HUES48 (cell line): Measurements from ENCODE around the gene ABLIM2.
A peak's percentile ranks its signal among the peaks of the same experiment; 100 is the strongest.
"Not testable (repeated sequence)": the region's sequence is repeated elsewhere in the genome, so short reads cannot be mapped to it uniquely, and the experiment has no call there.

Experiments used
- H3K27ac ChIP-seq: one replicate; pipeline ENCODE4 v1.7.0; 2013; ENCODE audit warnings: low read depth, low read length, inconsistent platforms
- H3K27me3 ChIP-seq: 2 replicates; pipeline ENCODE4 v1.6.1; 2013; ENCODE audit warnings: mild to moderate bottlenecking, low read length; ENCODE audit not compliant: control insufficient read depth, insufficient read depth
- H3K36me3 ChIP-seq: 2 replicates; pipeline ENCODE4 v1.6.1; 2013; ENCODE audit warnings: low read length; ENCODE audit not compliant: control insufficient read depth, insufficient read depth
- H3K4me1 ChIP-seq: 2 replicates; pipeline ENCODE4 v1.6.1; 2013; ENCODE audit warnings: mild to moderate bottlenecking, low read length; ENCODE audit not compliant: control insufficient read depth, insufficient read depth
- H3K4me3 ChIP-seq: 2 replicates; pipeline ENCODE4 v1.5.1; 2013; ENCODE audit warnings: mild to moderate bottlenecking, low read depth, low read length
- H3K9ac ChIP-seq: 2 replicates; pipeline ENCODE4 v1.6.1; 2013; ENCODE audit warnings: mild to moderate bottlenecking, low read depth, low read length, moderate library complexity
- H3K9me3 ChIP-seq: 2 replicates; pipeline ENCODE4 v1.6.1; 2013; ENCODE audit warnings: low read length; ENCODE audit not compliant: control insufficient read depth, insufficient read depth

The ABLIM2 gene

DNA sequence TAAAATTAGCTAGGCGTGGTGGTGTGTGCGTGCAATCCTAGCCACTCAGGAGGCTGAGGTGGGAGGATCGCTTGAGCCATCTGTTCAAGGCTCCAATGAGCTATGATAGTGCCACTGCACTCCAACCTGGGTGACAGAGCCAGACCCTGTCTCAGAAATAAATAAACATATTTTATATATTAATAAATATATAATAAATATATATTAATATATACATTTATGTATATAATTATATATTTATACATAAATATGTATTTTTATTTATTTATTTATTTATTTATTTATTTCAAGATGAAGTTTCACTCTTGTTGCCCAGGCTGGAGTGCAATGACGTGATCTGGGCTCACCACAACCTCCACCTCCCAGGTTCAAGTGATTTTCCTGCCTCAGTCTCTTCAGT, 214.9 kb downstream of the ABLIM2 start:
- H3K9me3 ChIP-seq, H3K27ac ChIP-seq, H3K27me3 ChIP-seq, H3K4me3 ChIP-seq, H3K9ac ChIP-seq, H3K36me3 ChIP-seq: not testable (repeated sequence)
- peaks cover 13% of the 10 kb centered on the region for H3K4me1 ChIP-seq

DNA sequence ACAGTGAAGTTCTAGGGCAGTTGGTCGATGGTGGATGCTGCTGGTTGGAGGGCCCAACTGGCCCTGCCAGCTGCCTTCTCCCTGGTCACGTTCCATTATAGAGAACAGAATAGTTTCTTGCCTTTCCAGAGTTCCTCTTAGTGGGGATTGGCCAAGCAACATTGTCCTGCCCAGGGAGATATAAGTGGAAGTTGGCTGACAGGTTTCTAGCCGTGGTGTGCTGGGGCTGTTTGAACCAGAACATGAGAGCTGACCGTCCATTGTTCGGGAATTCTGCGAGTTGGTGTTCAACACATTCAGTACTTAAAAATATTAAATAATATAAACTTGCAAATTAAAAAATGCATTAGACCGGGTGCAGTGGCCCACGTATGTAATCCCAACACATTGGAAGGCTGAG, 215.4 kb downstream of the ABLIM2 start:
- H3K9me3 ChIP-seq = no peaks in the 10 kb centered on the region
- no peak overlapping the region for H3K9ac ChIP-seq
- peaks cover 6% of the 10 kb centered on the region; the same call in 1 of the 2 replicates for H3K27me3 ChIP-seq
- H3K4me1 ChIP-seq = peaks cover 16% of the 10 kb centered on the region
- H3K36me3 ChIP-seq = no peaks in the 10 kb centered on the region
- H3K4me3 ChIP-seq = no peak overlapping the region
- no peak overlapping the region for H3K27ac ChIP-seq

DNA sequence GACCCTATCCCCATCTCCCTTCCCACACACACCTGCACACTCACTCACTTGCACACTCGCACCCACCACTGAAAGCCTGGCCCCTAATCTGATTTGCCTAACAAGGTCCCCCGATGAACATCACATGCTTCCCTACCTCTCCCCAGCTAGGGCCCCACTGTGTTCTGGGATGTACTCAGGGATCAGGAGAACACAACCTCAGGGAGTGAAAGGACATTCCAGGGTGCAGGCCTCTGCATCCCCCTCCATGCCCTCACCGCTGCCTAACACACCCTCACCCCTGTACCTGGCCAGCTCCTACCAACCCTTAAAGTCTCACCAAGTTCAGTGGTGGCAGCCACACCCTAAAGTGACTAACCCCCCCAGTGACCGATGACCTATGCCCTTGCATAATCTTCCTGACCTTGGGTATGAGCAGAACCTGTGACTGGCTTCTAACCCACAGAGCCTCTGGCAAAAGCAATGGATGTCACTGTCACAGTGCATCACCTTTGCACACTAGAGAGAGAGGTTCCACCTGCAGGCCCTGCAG, 216.6 kb downstream of the ABLIM2 start:
- peaks cover 10% of the 10 kb centered on the region; the same call in 1 of the 2 replicates for H3K27me3 ChIP-seq
- H3K9me3 ChIP-seq = no peaks in the 10 kb centered on the region
- H3K4me3 ChIP-seq = no peak overlapping the region
- H3K4me1 ChIP-seq = peaks cover 19% of the 10 kb centered on the region
- no peaks in the 10 kb centered on the region for H3K36me3 ChIP-seq
- no peak overlapping the region for H3K9ac ChIP-seq
- no peak overlapping the region for H3K27ac ChIP-seq

DNA sequence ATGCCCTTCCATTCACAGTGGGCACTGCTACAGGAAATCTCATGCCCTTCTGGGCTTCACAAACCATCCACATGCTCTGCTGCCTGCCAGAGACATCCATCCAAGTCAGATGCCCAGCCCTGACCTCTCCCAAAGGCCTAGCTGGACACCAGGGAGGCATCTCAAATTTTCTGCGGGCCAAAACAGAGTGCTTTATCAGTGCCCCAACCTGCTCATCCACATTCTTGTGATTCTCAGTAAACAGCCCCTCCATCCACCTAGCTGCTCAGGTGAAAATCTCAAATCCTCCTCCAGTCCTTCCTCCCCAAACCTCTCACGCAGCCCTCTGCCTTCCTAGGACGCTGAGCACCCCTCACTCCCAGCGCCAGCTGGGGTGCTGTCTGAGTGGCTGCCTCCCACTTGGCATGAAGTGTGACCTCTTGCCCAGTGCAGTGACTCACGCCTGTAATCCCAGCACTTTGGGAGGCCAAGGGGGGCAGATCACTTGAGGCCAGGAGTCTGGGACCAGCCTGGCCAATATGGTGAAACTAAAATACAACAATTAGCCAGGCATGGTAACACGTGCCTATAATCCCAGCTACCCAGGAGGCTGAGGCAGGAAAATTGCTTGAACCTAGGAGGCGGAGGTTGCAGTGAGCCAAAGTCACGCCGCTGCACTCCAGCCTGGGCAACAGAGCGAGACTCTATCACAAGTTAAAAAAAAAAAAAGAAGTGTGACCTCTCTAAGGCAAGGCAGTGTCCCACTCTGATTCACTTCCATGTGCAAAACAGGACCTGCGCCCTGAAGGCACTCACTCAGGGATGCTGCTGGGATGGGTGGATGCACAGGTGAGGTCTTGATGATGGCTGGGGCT, 217.3 kb downstream of the ABLIM2 start:
- no peak overlapping the region for H3K4me3 ChIP-seq
- no peaks in the 10 kb centered on the region for H3K36me3 ChIP-seq
- peaks cover 10% of the 10 kb centered on the region; the same call in 1 of the 2 replicates for H3K27me3 ChIP-seq
- no peaks in the 10 kb centered on the region for H3K9me3 ChIP-seq
- peak overlapping the region; percentile 66 for H3K27ac ChIP-seq
- H3K4me1 ChIP-seq = peaks cover 19% of the 10 kb centered on the region
- H3K9ac ChIP-seq = no peak overlapping the region

DNA sequence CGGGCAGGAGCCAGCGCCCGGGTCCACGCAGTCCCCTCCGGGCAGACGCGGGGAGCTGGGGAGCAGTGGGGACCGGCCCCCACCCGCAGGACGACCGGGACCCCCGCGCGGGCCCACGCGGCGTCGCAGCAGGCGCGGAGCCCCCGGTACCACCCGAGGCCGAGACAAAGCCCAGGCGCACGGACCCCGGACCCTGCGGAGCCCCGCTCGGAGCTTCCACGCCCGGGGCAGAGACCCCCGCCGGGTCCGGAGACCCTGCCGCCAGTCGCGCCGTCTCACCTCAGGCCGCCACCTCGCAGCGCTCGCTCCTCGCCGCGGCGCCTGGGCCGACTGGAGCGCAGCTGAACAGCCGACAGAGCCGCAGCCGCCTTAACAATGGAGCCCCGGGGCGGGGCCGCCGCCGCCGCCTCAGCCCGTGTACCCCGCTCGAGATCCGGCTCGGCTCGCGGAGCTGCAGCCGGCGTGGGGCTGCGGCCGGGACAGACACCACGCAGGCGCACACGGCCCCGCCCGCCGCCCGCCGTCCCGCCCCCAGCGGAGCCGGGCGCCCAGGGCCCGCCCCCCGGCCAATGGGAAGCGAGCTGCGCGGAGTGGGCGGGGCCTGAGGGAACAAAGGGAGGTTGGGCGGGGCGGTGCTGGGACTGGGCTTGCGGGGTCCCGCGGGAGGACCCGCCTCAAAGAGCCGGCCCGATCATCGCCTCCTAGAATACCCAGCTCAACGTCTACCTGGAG, 219.1 kb downstream of the ABLIM2 start, which contains the start of gene AFAP1:
Gene AFAP1, minus strand, starts transcription at position 485 of the 732 bp plus-strand sequence. CDS start 67,783 bp downstream, outside the sequence.
- Histone ChIP-seq H3K4me3 (peak within 1 kb of the TSS; percentile 75), H3K27ac (peak within 1 kb of the TSS; percentile 54), H3K9ac (peak within 1 kb of the TSS; percentile 42; the same call in 1 of the 2 replicates), H3K27me3 (peaks cover 10% of the 10 kb centered on the region; the same call in 1 of the 2 replicates), H3K36me3 (no peaks in the 10 kb centered on the region), H3K4me1 (peaks cover 25% of the 10 kb centered on the region), H3K9me3 (no peaks in the 10 kb centered on the region)

DNA sequence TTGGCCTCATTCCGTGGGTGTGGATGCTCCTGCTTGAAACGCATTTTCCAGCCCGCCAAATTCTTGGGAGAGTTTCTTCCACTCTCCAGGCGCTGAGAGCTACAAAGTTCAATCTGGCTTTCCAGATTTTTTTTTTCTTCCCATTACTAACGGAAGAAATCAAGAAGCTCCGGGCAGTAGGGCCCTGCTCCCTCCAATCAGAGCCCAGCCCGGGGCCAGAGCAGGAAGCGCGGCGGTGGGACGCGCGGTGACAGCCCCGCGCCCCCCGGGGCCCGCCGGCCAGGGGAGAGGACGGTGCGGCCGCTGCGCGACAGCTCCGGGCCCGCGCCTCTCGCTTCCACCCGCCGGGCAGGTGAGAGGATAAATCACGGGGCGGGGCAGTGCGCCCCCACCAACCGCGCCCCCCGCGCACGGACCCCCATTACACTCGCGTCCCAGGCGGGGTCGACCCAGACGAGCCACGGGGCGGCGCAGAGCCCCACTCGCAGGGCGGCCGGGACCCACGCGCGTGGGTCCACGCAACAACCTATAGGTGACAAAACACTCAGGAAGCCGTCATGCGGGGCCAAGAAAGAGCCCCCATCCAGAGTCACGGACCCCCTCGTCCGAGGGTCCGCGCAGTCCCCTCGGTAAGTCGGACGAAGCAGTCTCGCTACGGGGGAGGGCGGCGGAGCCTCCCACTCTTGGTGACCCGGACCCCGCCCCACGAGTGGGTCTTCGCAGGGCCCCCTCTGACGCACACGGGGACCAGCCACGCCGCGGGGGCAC, 219.8 kb downstream of the ABLIM2 start:
- H3K9me3 ChIP-seq = no peaks in the 10 kb centered on the region
- no peaks in the 10 kb centered on the region for H3K36me3 ChIP-seq
- peaks cover 25% of the 10 kb centered on the region for H3K4me1 ChIP-seq
- peaks cover 10% of the 10 kb centered on the region; the same call in 1 of the 2 replicates for H3K27me3 ChIP-seq
- peak overlapping the region; percentile 75 for H3K4me3 ChIP-seq
- peak overlapping the region; percentile 42; the same call in 1 of the 2 replicates for H3K9ac ChIP-seq
- H3K27ac ChIP-seq = no peak overlapping the region

DNA sequence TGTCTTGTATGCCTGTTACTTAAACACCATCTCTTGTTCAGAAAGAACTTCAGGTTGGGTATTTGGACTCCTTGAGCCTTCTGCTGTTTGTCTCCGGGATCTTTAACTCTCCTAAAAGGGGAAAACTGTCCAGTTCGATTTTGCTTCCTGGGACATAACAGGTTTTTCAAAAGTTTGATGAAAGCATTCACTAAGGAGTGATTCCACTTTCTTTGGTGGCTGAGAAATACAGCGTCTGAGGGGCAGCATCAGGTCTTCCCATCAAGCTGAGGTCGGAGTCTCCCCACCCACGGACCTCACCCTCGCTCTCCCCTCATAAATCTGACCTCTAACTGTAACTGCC, 220.4 kb downstream of the ABLIM2 start:
- no peaks in the 10 kb centered on the region for H3K36me3 ChIP-seq
- peaks cover 25% of the 10 kb centered on the region for H3K4me1 ChIP-seq
- peaks cover 10% of the 10 kb centered on the region; the same call in 1 of the 2 replicates for H3K27me3 ChIP-seq
- H3K27ac ChIP-seq = no peak overlapping the region
- peak overlapping the region; percentile 75 for H3K4me3 ChIP-seq
- no peaks in the 10 kb centered on the region for H3K9me3 ChIP-seq
- H3K9ac ChIP-seq = no peak overlapping the region

DNA sequence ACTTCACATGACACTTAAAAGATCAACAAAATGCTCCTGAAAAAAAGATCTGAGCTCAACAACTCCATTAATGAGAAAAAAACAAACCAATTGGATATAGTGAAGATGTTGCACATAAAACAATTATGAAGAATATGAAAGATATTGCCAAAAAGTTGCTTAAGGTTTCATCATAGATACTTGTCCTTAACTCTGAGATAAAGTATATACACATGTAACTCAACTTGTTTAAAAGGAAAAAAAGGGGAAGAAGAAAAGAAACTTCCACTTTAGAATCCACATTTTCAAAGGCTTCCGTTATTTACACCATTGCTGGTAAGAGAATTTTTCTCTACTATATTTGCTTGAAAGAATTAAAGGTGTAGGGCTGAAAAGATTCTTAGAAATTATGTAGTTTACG, 221.6 kb downstream of the ABLIM2 start:
- no peak overlapping the region for H3K27ac ChIP-seq
- H3K4me3 ChIP-seq = no peak overlapping the region
- H3K36me3 ChIP-seq = no peaks in the 10 kb centered on the region
- H3K27me3 ChIP-seq = peaks cover 10% of the 10 kb centered on the region; the same call in 1 of the 2 replicates
- H3K9ac ChIP-seq = no peak overlapping the region
- H3K4me1 ChIP-seq = peaks cover 25% of the 10 kb centered on the region
- H3K9me3 ChIP-seq = no peaks in the 10 kb centered on the region

DNA sequence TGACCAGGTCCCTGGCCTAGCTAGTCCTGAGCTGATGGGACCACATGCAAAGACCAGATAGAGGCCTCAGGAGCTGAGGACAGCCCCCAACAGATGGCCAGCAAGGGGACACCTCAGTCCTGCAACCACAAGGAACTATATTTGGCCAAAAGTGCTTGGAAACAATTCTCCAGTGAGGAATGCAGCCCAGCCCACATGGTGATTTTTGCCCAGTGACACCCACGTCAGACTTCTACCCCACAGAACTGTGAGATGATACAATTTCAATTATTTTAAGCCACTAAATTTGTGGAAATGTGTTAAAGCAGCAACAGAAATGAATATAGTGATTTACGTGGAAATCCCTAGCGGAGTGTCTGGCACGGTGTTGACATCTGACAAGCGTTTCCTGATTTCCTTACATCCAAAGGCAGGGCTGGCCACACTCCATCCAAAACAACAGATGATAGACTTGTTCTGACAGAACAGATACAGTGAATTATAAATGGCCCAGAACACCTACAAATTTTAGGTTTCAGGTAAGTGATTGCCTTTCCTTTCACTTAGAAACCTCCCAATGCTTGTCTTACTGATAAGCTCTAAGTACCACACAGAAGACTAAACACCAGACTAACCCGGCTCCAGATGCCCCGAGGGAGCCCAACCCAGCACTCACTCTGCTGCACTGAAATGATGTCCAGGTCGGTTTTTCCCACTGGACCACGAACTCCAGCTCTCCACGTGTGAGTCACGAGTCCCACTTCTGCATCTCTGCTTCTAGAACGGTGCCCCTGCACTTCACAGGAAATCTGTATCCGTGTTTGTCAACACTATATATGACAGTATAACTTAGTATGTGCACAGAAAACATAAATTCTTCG, 224.7 kb downstream of the ABLIM2 start:
- no peak overlapping the region for H3K9ac ChIP-seq

DNA sequence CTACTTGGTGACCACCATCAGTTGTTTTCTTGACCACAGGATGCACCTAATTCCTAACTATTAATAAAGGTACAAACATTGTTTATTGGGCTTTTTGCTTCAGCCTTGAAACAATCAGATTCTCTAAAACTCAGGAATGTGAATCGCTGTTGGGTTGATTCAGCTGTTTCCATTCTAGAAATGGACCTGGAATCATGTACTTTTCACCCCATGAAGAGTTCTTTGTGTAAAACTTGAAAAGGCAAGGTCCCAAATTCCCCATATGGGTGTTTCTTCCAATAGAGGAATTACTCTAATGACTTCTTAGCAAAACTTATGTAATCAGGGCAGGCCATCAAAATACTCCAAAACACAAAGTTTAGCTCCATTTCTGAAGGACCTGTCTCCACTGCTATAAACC, 226.3 kb downstream of the ABLIM2 start:
- Histone ChIP-seq H3K9me3 (no peaks in the 10 kb centered on the region), H3K27me3 (no peaks in the 10 kb centered on the region), H3K9ac (no peak overlapping the region), H3K4me3 (no peak overlapping the region), H3K27ac (no peak overlapping the region), H3K36me3 (no peaks in the 10 kb centered on the region), H3K4me1 (peaks cover 25% of the 10 kb centered on the region)

More for the DNA sequence above, 224.7 kb downstream of the ABLIM2 start:
- peaks cover 29% of the 10 kb centered on the region for H3K4me1 ChIP-seq
- peaks cover 7% of the 10 kb centered on the region; the same call in 1 of the 2 replicates for H3K27me3 ChIP-seq
- no peaks in the 10 kb centered on the region for H3K36me3 ChIP-seq
- no peak overlapping the region for H3K4me3 ChIP-seq
- no peaks in the 10 kb centered on the region for H3K9me3 ChIP-seq
- H3K27ac ChIP-seq = no peak overlapping the region
